HG02623 (cell line): ENCODE data around the gene EPHB2.

ENCODE experiments used
- ATAC-seq: cut with Tn5 transposase; IDR thresholded peaks from one replicate; pipeline ENCODE4 v1.9.1; 2021; ENCODE audit warnings: moderate library complexity; ENCODE audit not compliant: unreplicated experiment

The EPHB2 gene

GRCh38 chr1:22749919-22750684, 39.5 kb downstream of the EPHB2 start:
- no peak for ATAC-seq

GRCh38 chr1:22750685-22751051, 40.0 kb downstream of the EPHB2 start:
- ATAC-seq: no peak

- no peak for ATAC-seq
Measured at GRCh38 chr1:22751124-22751531, 40.5 kb downstream of the EPHB2 start.

- no peak for ATAC-seq
Measured at GRCh38 chr1:22752339-22752738, 41.7 kb downstream of the EPHB2 start.

GRCh38 chr1:22753481-22753971, 42.9 kb downstream of the EPHB2 start:
- no peak for ATAC-seq

GRCh38 chr1:22754106-22754768, 43.6 kb downstream of the EPHB2 start:
- no peak for ATAC-seq

- no peak for ATAC-seq
Measured at GRCh38 chr1:22754824-22755223, 44.2 kb downstream of the EPHB2 start.

GRCh38 chr1:22755641-22756040, 45.0 kb downstream of the EPHB2 start:
- ATAC-seq: no peak

GRCh38 chr1:22756125-22756735, 45.6 kb downstream of the EPHB2 start:
- no peak for ATAC-seq

- no peak for ATAC-seq
Measured at GRCh38 chr1:22760455-22760854, 49.8 kb downstream of the EPHB2 start.

GRCh38 chr1:22761101-22761500, 50.5 kb downstream of the EPHB2 start:
- no peak for ATAC-seq

- ATAC-seq: no peak
Measured at GRCh38 chr1:22761821-22762220, 51.2 kb downstream of the EPHB2 start.

GRCh38 chr1:22763487-22764200, 53.0 kb downstream of the EPHB2 start:
- no peak for ATAC-seq

- no peak for ATAC-seq
Measured at GRCh38 chr1:22767852-22768251, 57.2 kb downstream of the EPHB2 start.

- no peak for ATAC-seq
Measured at GRCh38 chr1:22769932-22770331, 59.3 kb downstream of the EPHB2 start.

GRCh38 chr1:22772014-22772413, 61.4 kb downstream of the EPHB2 start:
- no peak for ATAC-seq

- no peak for ATAC-seq
Measured at GRCh38 chr1:22773981-22774832, 63.6 kb downstream of the EPHB2 start.

- no peak for ATAC-seq
Measured at GRCh38 chr1:22774833-22775182, 64.2 kb downstream of the EPHB2 start.

GRCh38 chr1:22775478-22775877, 64.8 kb downstream of the EPHB2 start:
- ATAC-seq: no peak

- no peak for ATAC-seq
Measured at GRCh38 chr1:22776035-22776613, 65.5 kb downstream of the EPHB2 start.
